ENCODE results near the gene SELPLG.
"Not testable (repeated sequence)": the region's sequence is repeated elsewhere in the genome, so short reads cannot be mapped to it uniquely, and the experiment has no call there.

SELPLG gene

DNA sequence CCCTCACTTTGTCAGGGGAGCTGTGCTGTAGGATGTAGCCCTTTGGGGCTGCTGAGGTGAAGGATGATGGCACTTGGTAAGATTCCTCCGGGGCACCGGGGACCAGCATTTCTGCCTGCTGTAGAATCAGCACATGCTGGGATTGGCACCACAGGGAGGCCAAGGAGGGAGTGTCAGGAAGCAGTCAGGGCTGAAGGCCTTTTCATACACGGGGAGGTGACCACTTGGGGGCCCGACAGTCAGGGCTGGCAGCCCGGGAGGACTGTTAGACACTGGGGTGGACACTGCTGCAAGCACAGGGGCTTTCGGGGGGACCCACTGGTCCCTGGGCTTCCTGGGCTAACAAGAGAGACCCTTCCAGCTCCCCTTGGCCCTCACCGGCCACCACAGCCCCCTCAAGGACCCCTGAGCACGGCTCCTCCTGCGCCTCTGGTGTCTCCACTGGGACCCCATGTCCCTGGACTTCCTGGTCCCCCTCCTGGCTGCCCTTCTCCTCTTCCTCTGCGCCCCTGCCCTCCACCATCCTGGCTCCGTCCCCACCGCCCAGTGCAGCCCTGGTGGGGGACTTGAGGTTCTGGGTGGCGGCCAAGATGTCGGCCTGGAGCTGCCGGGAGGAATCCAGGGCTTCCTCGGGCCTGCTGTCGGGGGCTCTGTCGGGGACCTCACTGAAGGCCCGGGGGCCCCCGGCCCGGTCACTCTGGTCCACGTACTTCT, 42.3 kb downstream of the SELPLG start:
- no peak for DNase-seq (ENCODE audit: low read depth in 2 of 2)

- not testable (repeated sequence) for DNase-seq (ENCODE audit: low read depth in 2 of 2)
These were observed 43.2 kb downstream of the SELPLG start for GRCh38 chr12:108590463-108590862.

- DNase-seq (ENCODE audit: low read depth in 2 of 2): no peak
These were observed 43.9 kb downstream of the SELPLG start for GRCh38 chr12:108589840-108590229.

DNA sequence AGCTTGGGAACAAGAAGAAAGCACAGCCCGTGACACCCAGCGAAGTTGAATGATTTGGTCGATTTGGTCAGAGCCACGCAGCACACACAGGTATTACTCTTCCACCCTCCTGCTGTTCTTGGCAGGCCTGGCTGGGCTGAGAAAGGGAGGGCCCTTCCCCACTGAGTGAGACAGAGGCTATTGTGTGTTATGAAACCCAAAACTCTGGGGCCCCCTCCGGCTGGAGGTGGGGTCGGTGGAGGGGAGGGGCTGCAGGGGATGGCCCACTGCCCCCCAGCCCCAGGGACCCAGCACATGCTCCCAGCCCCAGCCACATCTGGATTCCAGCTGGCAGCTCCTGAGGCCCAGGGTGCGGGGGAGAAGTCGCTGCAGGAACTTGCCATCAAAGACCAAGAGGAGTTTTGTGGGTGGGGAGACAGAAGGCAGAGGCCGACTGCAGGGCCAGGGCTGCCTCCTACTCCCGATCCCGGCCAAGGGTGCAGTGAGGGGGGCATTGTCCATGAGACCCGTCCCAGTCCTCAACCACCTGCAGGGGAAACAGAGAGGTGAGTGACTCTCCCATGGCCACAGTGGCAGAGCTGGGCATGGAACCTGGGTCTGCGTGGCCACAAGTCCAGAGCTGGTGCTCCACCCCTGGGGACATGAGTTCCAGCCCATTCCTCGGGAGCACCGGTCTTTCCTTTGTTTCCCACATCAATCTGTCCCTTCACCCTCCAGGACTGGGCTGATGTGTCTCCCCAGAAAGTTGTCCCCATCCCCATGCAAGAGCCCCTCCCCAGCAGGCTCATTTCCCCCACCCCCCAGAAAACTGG, 44.5 kb downstream of the SELPLG start:
- no peak for DNase-seq (ENCODE audit: low read depth in 2 of 2)

DNA sequence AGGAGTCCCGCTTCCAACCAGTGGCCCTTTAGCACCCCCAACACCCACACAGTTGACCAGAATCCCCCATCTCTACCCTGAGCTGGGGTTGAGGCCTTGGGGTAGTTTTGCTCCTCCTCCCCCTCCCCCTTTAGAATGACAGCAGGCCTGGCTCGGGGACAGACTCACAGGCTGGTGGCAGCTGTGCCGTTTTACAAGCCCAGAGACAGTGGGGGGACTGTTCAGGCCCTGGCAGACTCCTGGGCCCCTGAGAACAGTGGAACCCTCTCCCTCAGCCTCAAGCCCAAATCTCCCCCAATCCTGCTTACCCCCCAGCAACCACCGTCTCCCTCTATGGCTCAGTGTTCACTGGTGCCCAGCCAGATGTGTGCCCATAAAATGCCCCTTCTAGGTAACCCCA, 45.9 kb downstream of the SELPLG start:
- no peak for DNase-seq (ENCODE audit: low read depth in 2 of 2)

DNA sequence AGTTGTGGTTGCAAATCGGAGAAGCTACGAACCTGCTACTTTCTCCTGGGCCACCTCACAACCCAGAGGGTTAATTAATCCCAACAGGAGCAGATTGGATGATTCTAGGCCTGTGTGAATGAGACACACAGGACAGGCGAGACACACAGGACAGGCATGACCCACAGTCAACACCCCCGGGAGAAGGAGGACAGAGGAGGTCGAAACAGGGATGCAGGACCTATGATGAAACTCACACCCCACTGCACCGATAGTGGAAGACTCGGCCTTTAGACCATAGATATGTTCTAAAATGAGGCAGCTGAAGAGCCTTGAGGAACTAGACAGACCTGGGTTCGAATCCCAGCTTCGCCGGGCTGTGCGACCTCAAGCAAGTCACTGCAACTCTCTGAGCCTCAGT, 47.4 kb downstream of the SELPLG start:
- DNase-seq (ENCODE audit: low read depth in 2 of 2): no peak

DNA sequence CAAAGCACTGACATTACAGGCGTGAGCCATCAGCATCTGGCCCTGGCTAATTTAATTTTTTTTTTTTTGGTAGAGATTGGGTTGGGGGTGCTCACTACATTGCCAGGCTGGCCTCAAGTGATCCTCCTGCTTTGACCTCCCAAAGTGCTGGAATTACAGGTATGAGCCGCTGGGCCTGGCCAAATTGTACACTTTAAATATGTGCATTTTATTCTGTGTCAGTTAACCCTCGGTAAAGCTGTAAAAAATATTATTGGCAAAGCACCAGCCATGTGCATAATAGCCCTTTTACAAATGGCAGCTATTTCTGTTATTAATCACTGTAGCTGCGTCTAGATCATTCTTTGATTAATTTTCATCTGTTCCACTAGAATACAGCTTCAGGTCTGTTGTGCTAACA, 47.8 kb downstream of the SELPLG start:
- DNase-seq (ENCODE audit: low read depth in 2 of 2): no peak

DNA sequence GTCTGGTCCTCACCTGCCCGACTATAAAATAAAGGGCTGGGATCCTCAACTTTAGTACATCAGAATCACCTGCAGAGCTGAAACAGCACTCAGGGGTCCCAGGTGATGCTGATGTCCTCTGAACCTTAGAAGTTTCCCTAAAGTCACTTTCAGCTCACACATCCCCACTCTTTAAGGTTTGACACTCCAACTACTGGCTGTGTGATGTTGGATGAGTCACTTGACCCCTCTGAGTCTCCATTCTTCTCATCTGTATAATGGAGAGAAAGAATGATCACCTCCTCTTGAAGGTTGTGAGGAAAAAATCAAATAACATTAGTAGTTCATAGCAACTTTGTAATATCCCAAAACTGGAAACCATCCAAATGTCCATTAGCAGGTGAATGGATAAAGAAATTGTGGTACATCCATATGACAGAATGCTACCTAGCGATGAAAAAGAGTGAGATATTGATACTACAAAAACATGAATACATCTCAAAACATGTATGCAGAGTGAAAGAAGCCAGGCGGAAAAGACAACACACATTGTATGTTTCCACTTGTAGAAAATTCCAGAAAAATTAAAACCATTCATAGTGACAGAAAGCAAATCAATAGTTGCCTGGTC, 49.1 kb downstream of the SELPLG start:
- no peak for DNase-seq (ENCODE audit: low read depth in 2 of 2)

- no peak for DNase-seq (ENCODE audit: low read depth in 2 of 2)
These were observed 49.7 kb downstream of the SELPLG start for GRCh38 chr12:108583991-108584390.

- DNase-seq (ENCODE audit: low read depth in 2 of 2): no peak
These were observed 50.5 kb downstream of the SELPLG start for GRCh38 chr12:108582978-108583770.

DNA sequence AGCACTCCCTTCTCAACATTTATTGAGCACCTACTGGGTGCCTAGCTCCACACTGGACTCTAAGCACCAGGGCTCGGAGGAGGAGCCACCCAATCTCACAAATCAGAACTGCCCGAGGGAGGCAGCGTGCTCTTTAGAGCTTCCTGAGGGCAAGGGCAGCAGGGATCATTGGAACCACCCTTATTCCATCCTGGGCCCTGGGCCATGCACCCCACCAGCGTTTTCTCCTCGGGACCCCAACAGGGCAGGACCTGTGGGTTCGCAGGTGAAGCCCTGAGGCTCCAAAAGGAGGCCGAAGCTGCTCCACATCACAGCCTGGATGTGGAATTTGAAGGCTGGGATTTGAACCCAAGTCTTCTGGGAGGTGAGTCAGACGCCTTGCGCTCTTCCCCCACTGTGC, 51.2 kb downstream of the SELPLG start:
- no peak for DNase-seq (ENCODE audit: low read depth in 2 of 2)

DNA sequence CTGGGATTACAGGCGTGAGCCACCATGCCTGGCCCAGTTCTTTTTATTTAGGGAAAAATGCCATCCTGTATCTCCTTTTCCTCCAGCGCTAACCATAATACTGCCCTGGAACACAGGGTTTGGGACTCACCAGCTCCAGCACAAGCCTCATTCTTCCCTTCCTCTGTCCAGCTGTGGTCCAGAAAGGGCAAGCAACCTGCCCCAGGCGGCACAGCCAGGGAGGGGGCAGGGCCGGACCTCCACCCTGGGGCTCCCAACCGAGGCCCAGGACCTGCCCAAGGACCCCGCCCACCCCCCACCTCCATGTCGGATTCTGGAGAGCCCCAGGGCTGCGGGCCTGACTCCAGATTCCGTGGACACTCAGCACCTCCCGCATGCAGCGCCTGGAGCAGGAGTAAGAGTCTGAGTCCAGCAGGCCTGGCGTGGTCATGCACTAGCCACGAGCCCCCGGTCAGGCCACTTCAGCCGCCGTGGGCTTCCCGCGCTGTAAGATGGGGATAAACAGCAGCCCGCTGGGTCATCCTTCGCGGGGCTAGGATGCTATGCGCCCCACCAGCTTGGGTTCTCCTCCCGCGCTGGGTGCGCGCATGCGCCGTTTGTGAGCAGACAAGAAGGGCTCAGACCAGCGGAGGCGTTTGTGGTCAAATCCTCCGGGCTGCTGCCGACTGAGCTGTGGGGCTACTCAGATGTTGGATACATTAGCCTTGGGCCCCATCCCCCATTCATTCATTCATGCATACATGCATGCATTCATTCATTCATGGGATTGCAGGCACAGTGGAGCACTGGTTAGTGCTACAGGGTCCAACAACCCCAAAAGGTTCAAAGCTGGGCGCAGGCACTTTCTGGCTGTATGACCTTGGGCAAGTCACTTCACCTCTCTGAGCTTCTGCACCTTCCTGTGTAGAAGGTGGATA, 52.1 kb downstream of the SELPLG start:
- no peak for DNase-seq (ENCODE audit: low read depth in 2 of 2)

- DNase-seq (ENCODE audit: low read depth in 2 of 2): no peak
These were observed 53.2 kb downstream of the SELPLG start for GRCh38 chr12:108580531-108580930.

- no peak for DNase-seq (ENCODE audit: low read depth in 2 of 2)
These were observed 54.9 kb downstream of the SELPLG start for GRCh38 chr12:108578813-108579212.

- no peak for DNase-seq (ENCODE audit: low read depth in 2 of 2)
These were observed 55.4 kb downstream of the SELPLG start for GRCh38 chr12:108578264-108578663.

DNA sequence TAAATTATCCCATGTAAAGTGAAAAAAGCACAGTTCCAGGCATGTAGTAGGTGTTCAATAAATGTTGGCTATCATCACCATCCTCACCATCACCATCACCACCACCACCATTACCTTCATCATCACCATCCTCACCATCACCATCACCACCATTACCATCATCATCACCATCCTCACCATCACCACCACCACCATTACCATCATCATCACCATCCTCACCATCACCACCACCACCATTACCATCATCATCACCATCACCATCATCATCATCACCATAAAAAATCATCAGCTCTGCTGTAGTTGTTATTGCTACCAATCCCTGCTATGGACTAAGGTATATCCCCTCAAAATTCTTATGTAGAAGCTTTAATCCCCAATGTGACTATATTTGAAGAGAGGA, 56.2 kb downstream of the SELPLG start:
- DNase-seq (ENCODE audit: low read depth in 2 of 2): no peak

DNA sequence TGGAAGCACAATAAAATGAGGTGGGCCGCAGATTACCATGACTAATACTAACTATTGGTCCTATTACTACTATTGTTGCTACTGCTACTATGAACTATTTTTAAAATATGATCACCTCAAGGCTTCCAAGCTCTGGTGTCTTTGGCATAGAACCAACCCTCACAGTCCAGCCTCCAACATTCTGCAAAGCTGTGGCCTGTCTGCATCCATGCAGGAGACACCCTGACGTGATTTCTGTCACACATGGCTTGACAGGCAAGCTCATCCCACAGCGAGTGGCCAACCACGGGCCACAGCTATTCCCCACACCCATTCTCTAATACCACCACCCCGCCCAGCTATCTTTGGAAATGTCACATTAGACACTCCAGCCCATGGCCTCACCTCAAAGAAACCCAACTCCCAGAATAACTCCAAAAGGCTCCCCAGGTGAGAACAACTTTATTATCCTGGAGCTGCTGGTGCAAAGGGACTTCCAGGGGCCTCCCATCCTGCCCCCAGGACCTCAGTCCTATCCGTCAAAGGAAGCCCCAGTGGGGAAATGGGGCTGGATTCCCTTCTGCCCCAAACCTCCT, 56.9 kb downstream of the SELPLG start:
- no peak for DNase-seq (ENCODE audit: low read depth in 2 of 2)

DNA sequence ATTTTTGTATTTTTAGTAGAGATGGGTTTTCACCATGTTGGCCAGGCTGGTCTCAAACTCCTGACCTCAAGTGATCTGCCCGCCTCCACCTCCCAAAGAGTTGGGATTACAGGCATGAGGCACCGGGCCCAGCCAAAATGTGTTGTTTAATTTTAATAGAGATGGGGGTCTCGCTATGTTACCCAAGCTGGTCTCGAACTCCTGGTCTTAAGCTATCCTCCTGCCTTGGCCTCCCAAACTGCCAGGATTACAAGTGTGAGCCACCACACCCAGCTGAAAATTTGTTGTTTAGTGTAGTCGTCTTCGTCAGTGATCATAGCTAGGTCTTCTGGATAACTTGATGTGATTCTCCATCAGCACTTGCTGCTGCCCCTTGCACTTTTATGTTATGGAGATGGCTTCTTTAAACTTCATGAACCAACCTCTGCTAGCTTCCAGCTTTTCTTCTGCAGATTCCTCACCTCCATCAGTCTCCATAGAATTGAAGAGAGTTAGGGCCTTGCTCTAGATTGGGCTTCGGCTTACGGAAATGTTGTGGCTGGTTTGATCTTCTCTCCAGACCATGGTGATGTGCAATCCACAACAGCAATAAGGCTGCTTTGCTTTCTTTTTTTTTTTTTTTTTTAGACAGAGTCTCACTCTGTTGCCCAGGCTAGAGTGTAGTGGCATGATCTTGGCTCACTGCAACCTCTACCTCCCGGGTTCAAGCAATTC, 58.3 kb downstream of the SELPLG start:
- DNase-seq (ENCODE audit: low read depth in 2 of 2): no peak

DNA sequence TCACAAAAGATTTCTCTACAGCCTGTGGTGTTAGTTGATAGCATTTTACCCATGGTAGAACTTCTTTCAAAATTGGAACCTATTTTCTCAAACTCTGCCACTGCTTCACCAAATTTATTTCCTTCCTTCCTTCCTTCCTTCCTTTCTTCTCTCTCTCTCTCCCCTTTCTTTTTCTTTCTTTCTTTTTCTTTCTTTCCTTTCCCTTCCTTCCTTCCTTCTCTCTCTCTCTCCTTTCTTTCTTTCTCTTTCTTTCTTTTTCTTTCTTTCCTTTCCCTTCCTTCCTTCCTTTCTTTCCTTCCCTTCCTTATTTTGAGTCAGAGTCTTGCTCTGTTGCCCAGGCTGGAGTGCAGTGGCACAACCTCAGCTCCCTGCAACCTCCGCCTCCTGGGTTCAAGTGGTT, 59.4 kb downstream of the SELPLG start:
- not testable (repeated sequence) for DNase-seq (ENCODE audit: low read depth in 2 of 2)

GRCh38 chr12:108573317-108573716, 60.4 kb downstream of the SELPLG start:
- no peak for DNase-seq (ENCODE audit: low read depth in 2 of 2)

Measured in stimulated activated CD4-positive, alpha-beta T cell treated with anti-CD3 and anti-CD28 coated beads, Interleukin-1b, Interleukin-23, amount 100 ng/mL, for 4 hours (primary cell).